OCI-M2 (cell line): Measurements from ENCODE around the gene LRP1B.
"Not testable (repeated sequence)": the region's sequence is repeated elsewhere in the genome, so short reads cannot be mapped to it uniquely, and the experiment has no call there.

Experiments
- DNase-seq: peaks from one replicate; lab custom pipeline; 2025; ENCODE audit not compliant: unreplicated experiment; lab: John Stamatoyannopoulos, UW

The LRP1B gene

GRCh38 chr2:140422759-140423158, 1708.1 kb downstream of the LRP1B start:
- no peak for DNase-seq

GRCh38 chr2:140417504-140417903, 1713.3 kb downstream of the LRP1B start:
- no peak for DNase-seq

- no peak for DNase-seq
These were observed 1714.2 kb downstream of the LRP1B start for GRCh38 chr2:140416577-140416976.

- not testable (repeated sequence) for DNase-seq
These were observed 1715.8 kb downstream of the LRP1B start for GRCh38 chr2:140415035-140415434.

- no peak for DNase-seq
These were observed 1720.1 kb downstream of the LRP1B start for GRCh38 chr2:140410695-140411094.

- no peak for DNase-seq
These were observed 1729.8 kb downstream of the LRP1B start for GRCh38 chr2:140401056-140401455.

GRCh38 chr2:140392824-140393223, 1738.0 kb downstream of the LRP1B start:
- no peak for DNase-seq

- DNase-seq, result no peak
These were observed 1745.9 kb downstream of the LRP1B start for GRCh38 chr2:140384946-140385345.

- DNase-seq, result no peak
These were observed 1747.0 kb downstream of the LRP1B start for GRCh38 chr2:140383781-140384180.

- DNase-seq, result no peak
These were observed 1754.1 kb downstream of the LRP1B start for GRCh38 chr2:140376686-140377085.

- no peak for DNase-seq
These were observed 1767.7 kb downstream of the LRP1B start for GRCh38 chr2:140363131-140363530.

- DNase-seq, result no peak
These were observed 1768.5 kb downstream of the LRP1B start for GRCh38 chr2:140362361-140362760.

GRCh38 chr2:140359056-140359771, 1771.6 kb downstream of the LRP1B start:
- DNase-seq, result no peak

GRCh38 chr2:140356697-140357096, 1774.1 kb downstream of the LRP1B start:
- no peak for DNase-seq

GRCh38 chr2:140355511-140356090, 1775.2 kb downstream of the LRP1B start:
- DNase-seq, result no peak

GRCh38 chr2:140354544-140354943, 1776.3 kb downstream of the LRP1B start:
- no peak for DNase-seq

GRCh38 chr2:140353541-140353940, 1777.3 kb downstream of the LRP1B start:
- DNase-seq, result no peak

- DNase-seq, result no peak
These were observed 1779.1 kb downstream of the LRP1B start for GRCh38 chr2:140351692-140352091.

- DNase-seq, result no peak
These were observed 1781.1 kb downstream of the LRP1B start for GRCh38 chr2:140349695-140350094.

- DNase-seq, result no peak
These were observed 1782.0 kb downstream of the LRP1B start for GRCh38 chr2:140348826-140349225.

GRCh38 chr2:140344838-140345237, 1786.0 kb downstream of the LRP1B start:
- DNase-seq, result no peak

- DNase-seq, result not testable (repeated sequence)
These were observed 1786.5 kb downstream of the LRP1B start for GRCh38 chr2:140344266-140344665.

GRCh38 chr2:140338795-140339194, 1792.0 kb downstream of the LRP1B start:
- no peak for DNase-seq
